GM19351 (cell line): ENCODE results near the gene NAXE.
"Not testable (repeated sequence)": the region's sequence is repeated elsewhere in the genome, so short reads cannot be mapped to it uniquely, and the experiment has no call there.

ENCODE experiments used
- ATAC-seq: cut with Tn5 transposase; IDR thresholded peaks from one replicate; pipeline ENCODE4 v1.9.1; 2021; ENCODE audit warnings: mild to moderate bottlenecking, moderate library complexity; ENCODE audit not compliant: unreplicated experiment

The NAXE gene

DNA sequence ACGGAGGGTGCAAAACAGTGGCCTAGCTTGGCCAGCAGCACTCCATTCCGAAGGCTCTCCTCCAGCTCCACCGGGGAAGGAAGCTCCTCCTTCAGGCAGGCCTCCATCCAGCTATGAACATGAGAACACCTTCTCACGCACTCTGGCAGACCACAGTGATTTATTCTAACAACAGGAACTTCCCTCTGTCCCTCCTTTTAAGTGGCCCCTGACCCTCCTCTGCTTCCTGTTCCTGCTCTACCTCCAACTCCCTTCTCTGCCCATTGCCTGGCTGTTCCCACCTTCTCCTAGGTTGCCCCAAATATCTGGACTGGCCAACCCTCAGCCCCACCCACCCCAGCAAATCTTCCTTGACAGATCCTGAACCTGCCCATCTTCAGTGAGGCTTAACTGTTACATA lies 25.1 kb upstream of the NAXE start:
- ATAC-seq = no peak

DNA sequence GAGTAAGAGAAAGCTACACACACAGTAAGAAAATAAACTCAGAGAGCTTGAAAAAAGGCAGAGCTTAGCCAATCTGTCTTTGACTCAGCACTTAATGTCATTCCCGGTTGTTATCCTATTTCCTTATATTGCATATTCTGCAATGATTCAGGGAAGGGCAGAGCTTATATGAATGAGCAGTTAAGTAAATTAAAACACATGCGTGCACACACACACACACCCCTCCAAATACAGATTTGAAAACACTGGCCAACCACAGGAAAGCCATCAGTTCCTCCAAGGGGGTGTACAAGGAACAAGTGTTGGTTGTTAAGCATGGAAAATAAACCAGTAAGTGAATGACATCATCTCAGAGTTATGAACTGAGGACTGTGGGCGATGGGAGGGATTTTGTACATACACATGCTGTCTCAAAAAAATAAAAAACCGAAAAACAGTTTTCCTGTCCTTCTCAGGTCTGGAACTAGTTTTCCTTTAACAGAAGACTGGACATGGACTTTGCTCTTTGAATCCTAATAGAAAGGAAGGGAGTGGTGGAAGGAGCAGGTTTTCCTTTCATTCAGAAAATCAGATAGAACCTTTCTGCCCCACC lies 20.2 kb upstream of the NAXE start:
- no peak for ATAC-seq

DNA sequence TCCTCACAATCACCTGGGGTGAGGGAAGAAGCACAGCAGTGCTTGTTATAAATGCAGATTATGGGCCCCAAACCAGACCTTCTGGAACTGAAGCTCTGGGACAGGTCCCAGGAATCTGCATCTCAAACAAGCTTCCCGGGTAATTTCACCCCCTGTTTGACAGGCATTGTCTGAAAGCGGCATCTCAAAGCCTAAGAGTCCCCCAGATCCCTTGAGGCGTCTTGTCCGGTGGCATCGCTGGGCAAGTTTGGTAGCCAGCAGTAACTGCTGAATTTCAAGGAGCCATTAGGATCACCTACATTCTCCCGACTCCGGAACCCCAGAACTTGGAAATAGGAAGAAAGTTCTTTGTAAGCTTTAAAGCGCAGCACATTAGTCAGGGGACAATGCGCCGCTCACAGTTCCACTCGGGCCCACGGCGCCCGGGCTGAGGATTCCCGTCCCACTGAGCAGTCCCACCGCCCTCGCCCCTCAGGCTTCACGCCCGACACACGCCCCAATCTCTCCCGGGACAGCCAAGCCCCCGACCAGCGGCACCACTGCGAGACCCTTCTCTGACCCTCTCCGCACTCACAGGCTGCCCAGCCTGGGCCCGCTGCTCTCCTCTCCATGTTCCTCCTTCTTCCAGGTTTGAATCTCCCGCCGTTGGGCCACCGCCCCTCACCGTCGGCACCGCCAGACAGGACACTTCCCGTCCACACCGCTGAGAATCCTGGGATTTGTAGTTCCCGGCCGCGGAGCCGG lies 19.5 kb upstream of the NAXE start, which contains the start of gene IQGAP3:
Gene IQGAP3, minus strand, starts transcription at position 647 of the 744 bp plus-strand sequence. Its CDS starts 36 bp downstream, at position 611.
- peak; percentile 69 for ATAC-seq

DNA sequence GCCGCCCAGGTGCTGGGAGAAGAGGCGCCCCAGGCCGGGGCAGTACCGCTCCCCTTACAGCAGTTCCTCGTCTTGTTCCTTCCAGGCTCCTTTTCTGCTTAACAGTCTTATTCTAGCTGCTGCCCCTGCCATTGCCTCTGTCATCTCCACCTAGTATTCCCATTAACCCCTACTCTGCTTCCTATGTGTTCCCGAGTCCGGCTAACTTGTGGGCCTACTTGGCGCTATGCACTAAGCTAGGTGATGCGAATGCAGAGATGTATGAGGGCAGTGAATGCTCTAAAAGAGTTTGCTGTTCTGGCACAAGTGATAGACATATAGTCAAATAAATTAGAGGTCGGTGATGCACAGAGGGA lies 18.9 kb upstream of the NAXE start:
- ATAC-seq = no peak

DNA sequence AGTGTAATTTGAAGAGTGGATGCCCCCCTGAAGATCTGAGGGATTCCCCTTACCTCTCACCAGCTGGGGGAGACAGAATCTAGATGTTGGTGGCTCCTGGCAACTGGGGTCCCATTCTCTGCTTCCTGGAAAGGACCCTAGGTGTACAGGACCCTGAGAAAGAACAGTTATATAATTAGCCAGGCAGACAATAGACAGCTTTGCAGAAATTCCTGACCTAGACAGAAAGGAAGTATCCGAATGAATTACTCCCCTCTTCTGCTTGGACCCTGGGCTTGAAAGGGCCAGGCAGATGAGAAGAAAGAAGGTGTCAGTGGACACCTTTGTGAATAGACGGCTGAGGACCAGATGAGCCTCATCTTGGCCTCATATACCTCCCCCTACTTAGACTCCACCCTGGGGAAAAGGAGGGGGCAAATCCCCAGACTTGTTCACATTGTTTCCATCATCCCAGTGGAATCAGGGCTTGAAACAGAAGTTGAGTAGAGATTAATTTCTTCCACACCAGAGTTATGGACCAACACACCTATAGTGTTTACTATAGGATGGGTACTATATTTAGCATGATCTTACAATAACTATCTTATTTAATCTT lies 17.4 kb upstream of the NAXE start:
- ATAC-seq = no peak

DNA sequence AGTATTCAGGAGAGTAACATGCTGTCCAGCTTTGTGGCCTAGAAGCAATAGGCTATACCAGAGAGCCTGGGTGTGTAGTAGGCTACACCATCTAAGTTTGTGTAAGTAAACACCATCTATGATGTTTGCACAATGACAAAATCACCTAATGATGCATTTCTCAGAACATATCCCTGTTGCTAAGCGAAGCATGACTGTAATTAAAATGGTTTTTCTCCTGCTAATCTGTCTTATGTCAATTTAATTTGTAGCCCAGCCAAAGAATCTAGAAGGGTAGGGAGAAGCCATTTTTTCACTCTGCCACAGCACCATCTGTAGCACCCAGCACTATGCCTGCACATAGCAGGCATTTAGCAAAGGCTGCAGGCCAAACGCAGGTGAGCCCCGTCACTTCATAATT lies 14.0 kb upstream of the NAXE start:
- ATAC-seq = no peak

DNA sequence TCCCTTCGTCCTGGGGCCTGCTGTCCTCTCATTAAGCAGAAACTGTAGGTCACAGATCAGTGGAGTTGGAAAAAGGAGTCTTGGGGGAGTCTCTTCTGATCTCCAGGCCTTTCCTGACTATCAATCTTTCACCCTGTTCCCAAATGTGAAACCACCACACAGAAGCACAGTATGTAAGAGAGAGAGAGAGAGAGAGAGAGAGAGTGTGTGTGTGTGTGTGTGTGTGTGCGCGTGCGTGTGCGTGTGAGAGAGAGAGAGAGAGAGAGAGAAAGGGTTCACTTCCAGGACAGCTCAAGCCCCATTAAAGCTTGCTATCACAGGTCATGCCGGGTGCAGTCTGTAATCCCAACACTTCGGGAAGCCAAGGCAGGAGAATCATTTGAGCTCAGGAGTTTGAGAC lies 13.5 kb upstream of the NAXE start:
- no peak for ATAC-seq

DNA sequence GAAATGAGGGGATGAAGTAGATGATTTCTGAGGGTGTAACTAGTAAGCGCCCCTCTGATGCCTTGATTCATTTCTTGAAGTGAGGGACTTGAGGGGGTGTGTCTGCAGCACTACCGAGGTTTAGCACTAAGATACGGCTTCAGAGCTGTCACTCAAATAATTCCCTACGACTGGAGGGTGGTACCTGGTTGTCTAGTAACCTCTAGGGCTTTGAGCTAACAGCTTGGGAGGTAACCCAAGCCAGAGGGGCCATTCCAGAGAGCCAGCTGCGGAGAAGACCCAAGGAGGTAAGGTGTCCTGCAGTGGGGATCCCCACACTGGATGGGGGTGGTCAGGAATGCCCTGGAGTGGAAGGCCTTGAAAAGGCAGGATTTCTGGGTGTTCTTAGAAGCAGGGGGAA lies 12.1 kb upstream of the NAXE start, which contains the start of gene TTC24:
Gene TTC24, plus strand, starts transcription at position 252 of the 400 bp plus-strand sequence. CDS start 1,642 bp downstream, outside the sequence.
- ATAC-seq = no peak

DNA sequence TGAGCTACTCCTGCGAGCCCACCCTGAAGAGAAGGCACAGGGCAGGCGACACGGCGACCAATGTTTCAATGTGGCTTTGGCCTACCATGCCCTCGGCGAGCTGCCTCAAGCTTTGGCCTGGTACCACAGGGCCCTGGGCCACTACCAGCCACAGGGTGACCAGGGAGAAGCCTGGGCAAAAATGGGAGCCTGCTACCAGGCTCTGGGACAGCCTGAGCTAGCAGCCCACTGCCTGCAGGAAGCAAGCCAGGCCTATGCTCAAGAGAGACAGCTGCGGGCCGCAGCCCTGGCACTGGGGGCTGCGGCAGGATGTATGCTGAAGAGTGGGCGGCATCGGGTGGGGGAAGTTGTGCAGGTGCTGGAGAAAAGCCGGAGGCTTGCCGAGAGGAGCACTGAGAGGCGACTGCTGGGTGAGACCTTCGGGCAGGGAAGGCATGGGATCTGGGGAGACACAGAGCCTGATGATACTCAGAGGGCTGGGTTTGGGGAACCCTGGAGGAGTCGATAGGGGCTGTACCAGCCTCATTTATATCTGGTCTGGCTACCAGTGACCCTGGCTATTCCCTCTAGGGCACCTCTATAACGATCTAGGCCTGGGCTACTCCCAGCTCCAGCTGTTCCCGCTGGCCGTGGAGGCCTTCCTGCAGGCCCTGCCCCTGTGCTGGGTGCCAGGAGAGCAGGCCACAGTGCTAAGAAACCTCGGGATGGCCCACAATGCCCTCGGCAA lies 9.8 kb upstream of the NAXE start:
- no peak for ATAC-seq

DNA sequence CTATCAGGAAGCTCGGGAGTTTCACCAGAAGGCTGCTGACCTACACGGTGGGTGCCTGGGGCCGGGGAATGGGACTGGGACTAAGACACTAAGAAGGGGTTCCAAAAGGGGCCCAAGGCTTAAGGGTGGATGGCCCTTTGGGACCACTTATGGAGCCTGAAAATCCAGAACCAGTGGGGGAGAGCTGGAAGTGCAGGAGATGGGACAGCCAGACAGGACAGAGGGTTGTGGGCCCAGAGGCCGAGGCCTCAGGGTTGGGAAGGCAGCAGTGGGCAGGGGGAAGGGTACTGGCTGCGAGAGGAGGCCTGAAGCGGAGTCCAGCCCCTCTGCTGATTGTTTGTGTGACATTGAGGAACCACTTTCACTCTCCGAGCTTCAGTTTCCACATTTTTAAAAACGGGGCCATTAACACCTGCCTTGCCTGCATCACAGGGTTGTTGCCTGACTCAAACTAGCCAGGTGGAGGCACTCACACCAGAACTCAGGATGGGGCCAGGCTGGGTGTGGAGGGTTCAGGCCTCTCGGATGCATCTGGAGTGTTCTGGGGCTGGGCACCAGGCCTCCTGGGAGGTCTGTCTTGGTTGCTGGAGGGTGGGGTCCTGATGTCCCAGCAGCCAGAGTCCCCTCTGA lies 9.1 kb upstream of the NAXE start:
- ATAC-seq = peak; percentile 56

DNA sequence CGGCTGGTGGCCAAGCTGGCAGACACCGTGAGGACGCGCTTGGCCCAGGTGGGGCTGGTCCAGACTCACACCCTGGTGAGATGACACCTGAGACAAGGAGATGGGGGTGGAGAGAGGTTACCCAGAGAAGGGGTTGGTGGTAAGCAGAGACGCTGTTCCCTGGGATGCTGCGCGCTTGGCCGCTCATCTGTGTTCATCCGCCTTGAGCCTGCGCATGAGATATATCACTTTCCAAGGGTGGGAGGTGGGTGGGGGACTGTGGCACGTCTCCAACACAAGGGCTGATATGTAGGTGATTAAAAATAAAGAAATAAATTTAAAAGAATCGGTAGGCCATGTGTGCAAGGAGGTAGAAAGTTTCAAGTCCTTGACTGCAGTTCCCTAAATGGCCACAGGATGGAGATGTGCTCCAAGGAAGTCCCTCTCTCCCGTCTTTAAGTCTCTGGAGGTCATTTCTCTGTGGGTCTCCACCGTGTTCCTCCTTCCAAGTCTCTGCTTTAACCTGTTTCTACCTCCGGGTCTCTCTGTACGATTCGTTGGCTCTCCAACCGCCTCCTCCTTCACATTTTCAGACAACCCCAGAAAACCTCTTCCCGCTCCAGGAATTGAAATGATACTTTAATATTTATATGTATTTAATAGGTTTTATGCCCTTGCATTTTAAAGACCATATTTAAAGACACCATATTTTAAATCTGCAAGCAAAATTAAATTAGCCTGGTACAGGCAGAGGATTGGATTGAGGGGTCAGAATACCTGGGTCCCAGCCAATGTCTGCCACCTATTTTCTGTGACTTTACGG lies 7.6 kb upstream of the NAXE start:
- no peak for ATAC-seq

DNA sequence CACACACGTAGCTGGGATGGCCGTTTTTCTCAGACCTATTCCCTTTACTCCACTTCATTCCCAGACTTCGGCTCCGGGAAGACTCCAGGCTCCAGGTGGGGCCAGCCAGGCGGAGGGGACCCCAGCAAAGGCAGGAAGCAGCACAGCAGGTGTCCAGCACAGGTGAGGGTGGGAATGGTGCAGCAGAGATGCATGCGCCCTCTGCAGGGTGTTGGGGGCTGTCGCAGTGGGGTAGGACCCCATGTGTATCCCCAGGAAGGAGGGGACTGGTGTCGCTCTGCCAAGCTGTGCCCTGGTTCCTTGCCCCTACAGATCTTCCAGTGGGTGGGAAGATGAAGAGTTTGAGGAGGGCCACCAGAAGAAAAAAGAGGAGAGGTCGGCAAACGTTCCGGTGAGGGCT lies 6.8 kb upstream of the NAXE start:
- no peak for ATAC-seq

DNA sequence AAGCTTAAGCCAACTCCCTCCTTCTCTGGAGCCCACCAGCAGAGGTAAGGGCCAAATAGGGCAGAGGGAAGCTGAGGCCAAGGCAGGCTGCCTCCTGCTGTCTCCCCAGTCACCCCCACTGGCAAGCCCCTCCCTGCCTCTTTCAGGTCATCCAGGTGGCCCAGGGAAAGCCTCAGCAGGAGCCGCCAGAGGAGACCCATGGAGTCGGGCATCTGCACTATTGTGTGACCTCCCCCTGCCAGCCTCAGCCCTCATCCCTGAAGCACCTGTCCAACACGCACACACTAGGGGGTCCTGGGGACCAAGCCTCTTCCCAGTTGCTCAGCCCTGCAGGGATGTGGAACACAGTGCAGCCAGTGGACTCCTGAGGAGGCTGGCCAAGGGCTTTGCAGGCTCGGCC lies 5.3 kb upstream of the NAXE start:
- no peak for ATAC-seq

DNA sequence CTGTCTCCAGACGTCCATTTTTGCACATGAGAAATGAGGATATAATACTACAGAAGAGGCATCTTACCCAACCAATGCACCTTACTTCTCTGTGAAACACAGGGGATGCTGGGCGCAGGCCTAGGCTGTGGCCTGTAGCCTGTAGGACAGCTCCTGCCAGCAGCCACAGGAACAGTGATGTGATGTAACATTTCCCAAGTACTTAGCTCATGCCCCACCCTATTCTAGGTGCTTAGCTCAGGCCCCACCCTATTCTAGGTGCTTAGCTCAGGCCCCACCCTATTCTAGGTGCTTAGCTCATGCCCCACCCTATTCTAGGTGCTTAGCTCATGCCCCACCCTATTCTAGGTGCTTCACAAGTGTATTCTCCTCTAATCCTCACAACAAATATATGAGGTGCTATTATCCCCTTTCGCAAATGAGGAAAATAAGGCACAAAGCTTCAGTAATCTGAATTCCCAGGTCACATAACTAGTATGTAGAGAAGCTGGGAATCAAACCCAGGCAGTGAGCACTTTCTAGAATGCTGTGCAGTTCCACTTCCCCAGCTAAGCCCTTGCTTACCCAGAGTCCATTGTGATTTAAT lies 4.6 kb upstream of the NAXE start:
- no peak for ATAC-seq

DNA sequence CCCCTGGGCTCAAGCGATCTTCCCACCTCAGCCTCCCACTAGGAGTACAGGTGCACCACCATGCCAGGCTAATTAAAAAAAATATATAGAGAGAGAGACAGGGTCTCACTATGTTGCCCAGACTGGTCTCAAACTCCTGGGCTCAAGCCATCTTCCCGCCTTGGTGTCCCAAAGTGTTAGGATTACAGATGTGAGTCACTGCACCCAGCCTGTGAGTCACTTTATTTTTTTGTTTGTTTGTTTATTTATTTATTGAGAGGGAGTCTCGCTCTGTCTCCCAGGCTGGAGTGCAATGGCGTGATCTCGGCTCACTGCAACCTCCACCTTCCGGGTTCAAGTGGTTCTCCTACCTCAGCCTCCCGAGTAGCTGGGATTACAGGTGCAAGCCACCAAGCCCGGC lies 3.6 kb upstream of the NAXE start:
- not testable (repeated sequence) for ATAC-seq

DNA sequence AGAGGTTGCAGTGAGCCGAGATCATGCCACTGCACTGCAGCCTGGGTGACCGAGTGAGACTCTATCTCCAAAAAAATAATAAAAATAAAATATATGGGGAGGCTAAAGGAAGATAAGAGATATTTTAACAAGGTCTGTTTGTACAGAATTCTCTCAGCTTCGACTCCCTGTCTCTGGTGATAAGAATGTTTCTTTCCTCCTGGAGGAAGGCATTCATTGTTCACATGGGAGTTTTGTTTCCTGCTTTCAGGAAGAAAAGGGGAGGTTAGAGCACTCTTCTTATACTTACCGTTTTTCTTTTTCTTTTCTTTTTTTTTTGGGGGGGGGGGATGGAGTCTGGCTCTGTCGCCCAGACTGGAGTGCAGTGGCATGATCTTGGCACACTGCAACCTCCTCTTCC lies 2.0 kb upstream of the NAXE start:
- no peak for ATAC-seq

DNA sequence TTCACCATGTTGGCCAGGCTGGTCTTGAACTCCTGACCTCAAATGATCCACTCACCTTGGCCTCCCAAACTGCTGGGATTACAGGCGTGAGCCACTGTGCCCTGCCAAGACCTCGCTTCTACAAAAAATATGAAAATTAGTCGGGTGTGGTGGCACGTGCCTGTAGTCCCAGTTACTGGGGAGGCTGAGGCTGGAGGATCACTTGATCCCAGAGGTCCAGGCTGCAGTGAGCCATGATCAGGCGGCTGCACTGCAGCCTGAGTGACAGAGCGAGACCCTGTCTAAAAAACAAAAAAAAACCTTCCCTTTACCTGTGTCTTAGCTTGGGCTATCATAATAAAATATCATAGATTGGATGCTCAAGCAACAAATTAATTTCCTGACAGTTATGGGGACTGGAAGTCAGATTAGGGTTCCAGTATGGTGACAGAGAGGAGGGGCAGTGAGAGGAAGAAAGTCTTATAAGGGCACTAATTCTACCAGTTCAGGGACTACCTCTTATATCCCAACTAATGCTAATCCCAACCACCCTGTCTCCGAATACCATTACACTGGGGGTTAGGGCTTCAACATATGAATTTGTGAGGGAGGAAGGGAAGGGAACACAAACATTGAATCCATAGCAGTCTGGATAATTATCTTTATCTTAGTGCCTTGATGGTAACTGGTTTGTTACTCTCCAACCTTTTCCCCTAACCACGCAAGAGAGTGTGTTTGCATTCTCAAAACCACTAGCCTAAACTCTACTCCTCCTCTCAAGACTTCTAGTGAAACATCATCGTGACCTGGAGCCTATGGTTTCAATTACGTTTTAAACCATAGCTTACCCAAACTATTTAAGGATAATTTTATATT lies 1.0 kb upstream of the NAXE start:
- no peak for ATAC-seq

DNA sequence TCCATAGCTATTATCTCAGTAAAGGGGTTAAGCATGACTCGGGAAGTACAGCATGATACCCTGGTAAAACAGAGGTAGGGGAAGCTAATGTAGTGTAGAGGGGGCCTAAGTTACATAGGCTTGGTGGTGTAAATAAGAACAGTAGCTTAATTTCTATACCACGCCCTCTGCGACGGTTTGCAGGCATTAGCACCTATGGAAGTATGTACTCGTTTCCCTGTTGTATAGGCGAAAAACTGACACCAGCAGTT lies 470 bp upstream of the NAXE start:
- peak; percentile 17 for ATAC-seq

DNA sequence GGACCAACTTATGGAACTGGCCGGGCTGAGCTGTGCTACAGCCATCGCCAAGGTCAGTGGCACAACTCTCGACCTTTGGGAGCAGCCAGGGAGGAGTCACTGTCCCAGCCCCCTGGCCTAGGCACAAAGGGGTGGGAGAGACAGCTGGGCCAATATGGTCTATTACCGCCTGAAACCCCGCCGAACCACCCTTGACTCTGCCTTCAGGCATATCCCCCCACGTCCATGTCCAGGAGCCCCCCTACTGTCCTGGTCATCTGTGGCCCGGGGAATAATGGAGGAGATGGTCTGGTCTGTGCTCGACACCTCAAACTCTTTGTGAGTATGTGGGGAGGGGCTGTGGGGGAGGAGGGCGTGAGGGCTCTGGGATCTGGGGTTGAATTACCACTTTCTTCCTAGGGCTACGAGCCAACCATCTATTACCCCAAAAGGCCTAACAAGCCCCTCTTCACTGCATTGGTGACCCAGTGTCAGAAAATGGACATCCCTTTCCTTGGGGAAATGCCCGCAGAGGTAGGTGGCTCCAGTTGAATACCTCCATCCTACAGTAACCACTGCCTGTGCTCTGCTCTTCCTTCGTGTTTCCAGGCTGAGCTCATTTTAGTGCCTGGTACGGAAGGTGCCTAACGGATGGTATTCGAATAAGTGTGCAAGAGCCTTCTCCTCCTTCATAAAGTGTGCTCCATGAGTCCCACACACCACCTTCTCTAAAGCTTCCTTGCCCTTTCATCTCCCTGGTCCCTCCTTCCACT lies 758 bp downstream of the NAXE start:
- no peak for ATAC-seq
